Measurements from ENCODE around the gene CDK5. TPM values are rescaled to one million over a fixed set of nuclear protein-coding genes. Genes with fewer than 3 reads are reported as not detected.
A peak's percentile ranks its signal among the peaks of the same experiment; 100 is the strongest.

Gene CDK5
- total RNA-seq, 1 donor from 2014 or later: 7.5 TPM

DNA sequence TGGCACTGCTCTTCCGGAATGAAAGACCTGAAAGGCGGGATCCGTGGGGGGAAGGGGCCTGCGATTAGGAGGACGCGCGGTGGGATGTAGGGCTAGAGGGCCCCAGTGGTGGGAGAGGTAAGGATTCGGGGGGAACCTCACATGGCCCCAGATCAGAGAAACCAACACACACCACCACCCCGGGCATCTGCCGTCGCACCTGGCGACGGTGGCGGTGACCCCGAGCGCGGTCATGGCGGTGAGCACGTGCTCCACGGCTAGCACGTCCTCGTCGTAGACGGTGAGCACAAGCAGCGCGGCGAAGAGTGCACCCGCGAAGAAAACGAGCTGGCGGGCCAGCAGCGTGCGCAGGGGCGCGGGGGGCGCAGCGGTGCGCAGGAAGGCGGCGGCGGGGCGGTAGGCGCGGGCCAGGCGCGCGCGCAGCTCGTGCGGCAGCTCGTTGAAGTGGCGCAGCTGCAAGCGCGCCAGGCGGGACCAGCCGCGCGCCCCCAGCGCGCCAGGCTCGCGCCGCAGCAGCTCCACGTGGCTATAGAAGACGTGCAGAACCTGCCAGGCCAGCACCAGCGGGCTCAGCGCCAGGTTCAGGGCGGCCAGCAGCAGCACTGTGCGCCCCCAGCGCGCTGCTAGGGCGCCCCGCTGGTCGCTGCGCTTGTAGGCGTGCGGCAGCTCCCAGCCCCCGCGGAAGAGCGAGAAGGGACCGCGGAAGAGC is 39.1 kb downstream of the CDK5 start:
- Mint-ChIP-seq H3K27me3 (peaks cover 35% of the 10 kb centered on the region), H3K4me3 (peak overlapping the region; percentile 85), H3K27ac (no peak overlapping the region), H3K9me3 (no peaks in the 10 kb centered on the region), H3K4me1 (peaks cover 44% of the 10 kb centered on the region), H3K36me3 (ENCODE audit: low read depth) (no peaks in the 10 kb centered on the region)
- TF ChIP-seq, protein P1, sequence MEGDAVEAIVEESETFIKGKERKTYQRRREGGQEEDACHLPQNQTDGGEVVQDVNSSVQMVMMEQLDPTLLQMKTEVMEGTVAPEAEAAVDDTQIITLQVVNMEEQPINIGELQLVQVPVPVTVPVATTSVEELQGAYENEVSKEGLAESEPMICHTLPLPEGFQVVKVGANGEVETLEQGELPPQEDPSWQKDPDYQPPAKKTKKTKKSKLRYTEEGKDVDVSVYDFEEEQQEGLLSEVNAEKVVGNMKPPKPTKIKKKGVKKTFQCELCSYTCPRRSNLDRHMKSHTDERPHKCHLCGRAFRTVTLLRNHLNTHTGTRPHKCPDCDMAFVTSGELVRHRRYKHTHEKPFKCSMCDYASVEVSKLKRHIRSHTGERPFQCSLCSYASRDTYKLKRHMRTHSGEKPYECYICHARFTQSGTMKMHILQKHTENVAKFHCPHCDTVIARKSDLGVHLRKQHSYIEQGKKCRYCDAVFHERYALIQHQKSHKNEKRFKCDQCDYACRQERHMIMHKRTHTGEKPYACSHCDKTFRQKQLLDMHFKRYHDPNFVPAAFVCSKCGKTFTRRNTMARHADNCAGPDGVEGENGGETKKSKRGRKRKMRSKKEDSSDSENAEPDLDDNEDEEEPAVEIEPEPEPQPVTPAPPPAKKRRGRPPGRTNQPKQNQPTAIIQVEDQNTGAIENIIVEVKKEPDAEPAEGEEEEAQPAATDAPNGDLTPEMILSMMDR (IDR thresholded peaks at IDR 0.05): peak; percentile 7
- ChIA-PET CTCF (interaction anchor here (0.9 to 4.2 kb wide), 10 partner anchors 8 to 121 kb away, joined by 3 to 25 read pairs (median 4); partner anchors contain the start of gene ABCB8), POLR2A (interaction anchor here (0.8 to 2.1 kb wide), 3 partner anchors 10 to 44 kb away, joined by 4 to 21 read pairs (median 4); partner anchors contain the start of gene ABCB8)
- DNase-seq (peak; percentile 36), ATAC-seq (ENCODE audit: low read depth) (peak; percentile 20)
- intact Hi-C loops (cut with micrococcal nuclease): loop anchor here (1.0 to 2.0 kb wide), 7 partner anchors 10 to 120 kb away; partner anchors contain the start of genes ABCB8, FASTK and SLC4A2

DNA sequence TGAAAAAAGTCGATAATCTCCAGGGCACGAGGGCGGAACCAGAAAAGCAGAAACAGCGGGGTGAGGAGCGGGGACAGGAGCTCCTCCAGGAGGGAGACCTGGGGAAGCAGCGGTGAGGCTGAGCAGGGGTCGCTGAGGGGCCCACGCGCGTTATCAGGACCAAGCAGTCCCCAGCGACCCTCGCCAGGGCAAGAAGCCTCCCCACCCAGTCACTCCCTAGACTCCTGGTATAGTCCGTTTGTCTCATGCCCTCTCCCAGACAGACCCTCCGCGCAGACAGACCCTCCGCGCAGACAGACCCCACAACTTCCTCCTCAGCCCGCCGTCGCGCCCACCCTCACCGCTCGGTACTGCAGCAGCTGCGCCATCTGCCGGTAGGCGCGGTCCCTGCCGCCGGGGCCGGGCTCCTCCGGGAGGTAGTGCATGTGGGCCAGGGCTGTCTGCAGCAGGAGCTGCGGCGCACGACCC is 39.7 kb downstream of the CDK5 start:
- ATAC-seq (ENCODE audit: low read depth) (peak; percentile 72), DNase-seq (peak; percentile 83)
- TF ChIP-seq, protein P1 (IDR thresholded peaks at IDR 0.05): peak; percentile 78
- intact Hi-C loops (cut with micrococcal nuclease): loop anchor here (1.0 to 2.0 kb wide), 7 partner anchors 10 to 120 kb away; partner anchors contain the start of genes ABCB8, FASTK and SLC4A2
- POLR2A ChIA-PET: interaction anchor here (1.4 to 2.1 kb wide), 2 partner anchors 10 to 14 kb away, joined by 4 to 21 read pairs; partner anchors contain the start of gene ABCB8
- no peak overlapping the region for H3K27ac Mint-ChIP-seq
- peaks cover 32% of the 10 kb centered on the region for H3K27me3 Mint-ChIP-seq
- no peaks in the 10 kb centered on the region for H3K9me3 Mint-ChIP-seq
- CTCF ChIA-PET: interaction anchor here (1.1 to 4.2 kb wide), 9 partner anchors 9 to 120 kb away, joined by 3 to 25 read pairs (median 5); partner anchors contain the start of gene ABCB8
- H3K4me1 Mint-ChIP-seq: peaks cover 45% of the 10 kb centered on the region
- H3K36me3 Mint-ChIP-seq (ENCODE audit: low read depth): no peaks in the 10 kb centered on the region
- H3K4me3 Mint-ChIP-seq: peak overlapping the region; percentile 85

DNA sequence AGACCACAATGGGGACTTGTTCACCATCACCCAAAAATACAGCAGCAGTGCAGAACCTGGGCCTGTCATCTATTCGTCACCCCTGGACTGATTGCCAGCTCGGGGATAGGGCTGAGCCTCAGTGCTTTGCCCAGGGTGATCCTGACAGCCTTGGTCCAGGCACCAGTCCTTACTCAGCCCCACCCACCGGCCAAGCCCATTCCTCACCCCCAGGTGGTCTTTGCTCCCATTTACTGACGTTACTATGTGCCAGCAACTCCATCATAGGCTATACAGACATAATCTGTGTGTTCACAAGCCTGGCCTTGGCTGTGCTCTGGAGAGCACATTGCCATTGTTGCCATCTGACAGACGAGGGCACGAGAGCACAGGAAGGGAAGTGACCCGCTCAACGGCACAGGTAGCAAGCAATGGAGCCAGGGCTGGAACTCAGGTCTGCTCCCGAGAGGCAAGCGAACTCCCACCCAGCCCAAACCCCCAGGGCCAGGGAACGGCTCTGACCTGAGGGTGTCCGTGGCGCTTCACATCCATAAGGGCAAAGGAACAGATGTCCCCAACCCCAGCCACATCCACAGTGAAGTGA is 40.2 kb downstream of the CDK5 start:
- no peak overlapping the region for H3K27ac Mint-ChIP-seq
- intact Hi-C loops (cut with micrococcal nuclease): no loop called here
- POLR2A ChIA-PET: interaction anchor here (2.1 kb wide), 1 partner anchor 11 kb away, joined by 21 read pairs; the partner anchor contains the start of gene ABCB8
- H3K27me3 Mint-ChIP-seq: peaks cover 30% of the 10 kb centered on the region
- H3K36me3 Mint-ChIP-seq (ENCODE audit: low read depth): no peaks in the 10 kb centered on the region
- DNase-seq (no peak), ATAC-seq (ENCODE audit: low read depth) (no peak)
- TF ChIP-seq, protein P1 (IDR thresholded peaks at IDR 0.05): no peak
- H3K9me3 Mint-ChIP-seq: no peaks in the 10 kb centered on the region
- CTCF ChIA-PET: interaction anchor here (1.1 to 4.2 kb wide), 8 partner anchors 10 to 119 kb away, joined by 3 to 25 read pairs (median 6); partner anchors contain the start of gene ABCB8
- H3K4me3 Mint-ChIP-seq: peak overlapping the region; percentile 85
- peaks cover 49% of the 10 kb centered on the region for H3K4me1 Mint-ChIP-seq

DNA sequence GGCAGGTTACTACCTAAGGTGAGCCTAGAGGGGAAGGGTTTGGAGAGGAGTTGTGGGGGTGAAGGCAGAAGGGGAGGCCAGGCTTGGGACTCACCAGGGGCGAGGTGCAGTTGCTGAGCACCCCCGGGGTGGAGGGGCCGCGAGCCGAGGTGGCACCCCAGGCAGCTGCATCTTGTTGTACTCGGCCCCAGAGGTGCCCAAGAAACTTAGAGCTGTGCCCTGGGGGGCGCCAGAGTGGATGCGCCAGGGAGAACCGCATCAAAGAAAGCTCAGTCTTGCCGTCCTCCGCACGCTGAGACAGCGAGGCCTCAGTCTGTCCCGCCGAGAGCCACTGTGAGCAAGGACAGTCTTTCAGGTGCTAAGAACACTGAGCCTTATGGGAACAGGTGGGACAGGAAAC is 40.8 kb downstream of the CDK5 start:
- TF ChIP-seq, protein P1 (IDR thresholded peaks at IDR 0.05): no peak
- H3K27me3 Mint-ChIP-seq: peaks cover 29% of the 10 kb centered on the region
- no peaks in the 10 kb centered on the region for H3K36me3 Mint-ChIP-seq (ENCODE audit: low read depth)
- no peaks in the 10 kb centered on the region for H3K9me3 Mint-ChIP-seq
- H3K27ac Mint-ChIP-seq: no peak overlapping the region
- no peak overlapping the region for H3K4me3 Mint-ChIP-seq
- H3K4me1 Mint-ChIP-seq: peaks cover 51% of the 10 kb centered on the region
- CTCF ChIA-PET: interaction anchor here (1.1 to 4.2 kb wide), 2 partner anchors 10 to 94 kb away, joined by 3 to 25 read pairs; partner anchors contain the start of gene ABCB8
- no peak for DNase-seq
- intact Hi-C loops (cut with micrococcal nuclease): no loop called here
- ATAC-seq (ENCODE audit: low read depth): no peak
- POLR2A ChIA-PET: no interaction called here

Data from activated B cell treated with CpG ODN at 0.5 μM for 24 hours (primary cell).